Fibroblast of lung (primary cell): ENCODE measurements around the gene DNER. TPM values are rescaled to one million over a fixed set of nuclear protein-coding genes. Genes with fewer than 3 reads are reported as not detected.
"Not testable (repeated sequence)": the region's sequence is repeated elsewhere in the genome, so short reads cannot be mapped to it uniquely, and the experiment has no call there.

Source experiments
- DNase-seq, 2 donors: peaks; one replicate each; pipeline versions ENCODE4 v3.0.0 to v3.0.0-alpha.2; 2010; ENCODE audit warnings: low read depth in 2 of 2
- H2AFZ ChIP-seq: 2 replicates; pipeline ENCODE4 v1.5.1; 2012; ENCODE audit warnings: low read length, control low read depth, inconsistent platforms
- H3K27ac ChIP-seq: 2 replicates; pipeline ENCODE4 v1.5.1; 2011; ENCODE audit warnings: low read length, control low read depth; ENCODE audit not compliant: insufficient read depth
- H3K27me3 ChIP-seq: 2 replicates; pipeline ENCODE4 v1.5.1; 2011; ENCODE audit warnings: mild to moderate bottlenecking, low read length; ENCODE audit not compliant: control insufficient read depth, insufficient read depth
- H3K36me3 ChIP-seq: 2 replicates; pipeline ENCODE4 v1.5.1; 2011; ENCODE audit warnings: low read length; ENCODE audit not compliant: control insufficient read depth, insufficient read depth
- H3K4me1 ChIP-seq: 2 replicates; pipeline ENCODE4 v1.5.1; 2011; ENCODE audit warnings: low read length; ENCODE audit not compliant: control insufficient read depth, insufficient read depth; ENCODE audit errors: extremely low read depth
- H3K4me2 ChIP-seq: 2 replicates; pipeline ENCODE4 v1.5.1; 2011; ENCODE audit warnings: low read length, control low read depth; ENCODE audit not compliant: insufficient read depth; ENCODE audit errors: extremely low read depth
- H3K4me3 ChIP-seq, 4 experiments: fragments of 200-600 bp in 1 of 4; sonication (generic) in 1 of 4; replicated peaks in 1 of 4; 2 replicates each; pipeline ENCODE4 v1.5.1; 2011 to 2016; ENCODE audit warnings: low read length in 4 of 4, low read depth in 3 of 4, mild to moderate bottlenecking in 3 of 4, control low read depth in 2 of 4, inconsistent platforms in 1 of 4, mixed read lengths in 1 of 4; ENCODE audit not compliant: insufficient read depth in 1 of 4; ENCODE audit errors: control extremely low read depth in 1 of 4
- H3K79me2 ChIP-seq: 2 replicates; pipeline ENCODE4 v1.5.1; 2012; ENCODE audit warnings: mild to moderate bottlenecking, low read length, inconsistent platforms; ENCODE audit not compliant: control insufficient read depth, insufficient read depth
- H3K9ac ChIP-seq: 2 replicates; pipeline ENCODE4 v1.5.1; 2011; ENCODE audit warnings: mild to moderate bottlenecking, low read length, control low read depth; ENCODE audit not compliant: insufficient read depth
- H3K9me3 ChIP-seq: 2 replicates; pipeline ENCODE4 v1.5.1; 2012; ENCODE audit warnings: low read depth, low read length; ENCODE audit not compliant: control insufficient read depth, insufficient read depth
- H4K20me1 ChIP-seq: 2 replicates; pipeline ENCODE4 v1.5.1; 2011; ENCODE audit warnings: low read length; ENCODE audit not compliant: control insufficient read depth, insufficient read depth; ENCODE audit errors: extremely low read depth
- CTCF ChIP-seq, 2 donors: IDR thresholded peaks in 1 of 2; conservative IDR thresholded peaks in 1 of 2; 1 replicate in 1 of 2; 2 replicates in 1 of 2; pipeline ENCODE4 v1.5.1; 2011 to 2012; ENCODE audit warnings: low read length in 2 of 2, control low read depth in 1 of 2, inconsistent platforms in 1 of 2, low read depth in 1 of 2, mild to moderate bottlenecking in 1 of 2
- EZH2 ChIP-seq: IDR thresholded peaks from 2 replicates; pipeline ENCODE4 v1.5.1; 2012; ENCODE audit warnings: low read length, control low read depth, mild to moderate bottlenecking; ENCODE audit errors: missing control alignments
- polyA plus RNA-seq, 2 donors: library from polyadenylated mRNA; depleted of rRNA in 1 of 2; stranded (reverse) in 1 of 2; unstranded in 1 of 2; fragments of >200 nt; gene quantifications; 2 replicates each; pipeline ENCODE4 v1.2.1, GENCODE V29; 2011 to 2012; ENCODE audit warnings: missing spikeins in 1 of 2
- total RNA-seq: library from RNA; depleted of rRNA; stranded (reverse); fragments of >200 nt; gene quantifications from 2 replicates; pipeline ENCODE4 v1.2.1, GENCODE V29; 2014

DNER gene
- total and polyA plus RNA-seq, 2 donors (not counting 1 experiment from before 2014, with no cell fraction given): 0.33 to 0.43 TPM

- Histone ChIP-seq H3K9ac (no peak overlapping the region), H3K79me2 (no peaks in the 10 kb centered on the region), H3K4me3 (no peak overlapping the region), H3K36me3 (no peaks in the 10 kb centered on the region), H3K9me3 (no peaks in the 10 kb centered on the region), H4K20me1 (peaks cover 2% of the 10 kb centered on the region), H3K27ac (no peak overlapping the region), H3K27me3 (no peaks in the 10 kb centered on the region), H2AFZ (no peak overlapping the region), H3K4me1 (no peaks in the 10 kb centered on the region), H3K4me2 (no peak overlapping the region)
- peak in 1 of 2 donors; percentile 53 for DNase-seq
- TF ChIP-seq EZH2 (no peak), CTCF (conservative IDR thresholded peaks at IDR 0.05 in 1 of 2, IDR thresholded peaks at IDR 0.05 in 1 of 2; ENCODE audit: low read depth in 1 of 2, low read length in 2 of 2) (no peak)
Measured at GRCh38 chr2:229376866-229377265, 337.5 kb downstream of the DNER start.

GRCh38 chr2:229375251-229375650 lies 339.1 kb downstream of the DNER start:
- H3K4me2 ChIP-seq: no peak overlapping the region
- no peaks in the 10 kb centered on the region for H3K9me3 ChIP-seq
- H3K4me3 ChIP-seq: no peak overlapping the region
- no peak overlapping the region for H3K27ac ChIP-seq
- TF ChIP-seq CTCF (conservative IDR thresholded peaks at IDR 0.05 in 1 of 2, IDR thresholded peaks at IDR 0.05 in 1 of 2; ENCODE audit: low read depth in 1 of 2, low read length in 2 of 2): no peak
- TF ChIP-seq EZH2: no peak
- H2AFZ ChIP-seq: no peak overlapping the region
- H3K36me3 ChIP-seq: no peaks in the 10 kb centered on the region
- no peaks in the 10 kb centered on the region for H3K79me2 ChIP-seq
- H3K27me3 ChIP-seq: no peaks in the 10 kb centered on the region
- peak in 1 of 2 donors; percentile 89 for DNase-seq
- H3K4me1 ChIP-seq: no peaks in the 10 kb centered on the region
- H4K20me1 ChIP-seq: peaks cover 2% of the 10 kb centered on the region
- no peak overlapping the region for H3K9ac ChIP-seq

GRCh38 chr2:229373311-229373710 lies 341.0 kb downstream of the DNER start:
- H3K9ac ChIP-seq, H3K9me3 ChIP-seq, DNase-seq, H4K20me1 ChIP-seq, H3K27ac ChIP-seq, H3K4me2 ChIP-seq, H3K36me3 ChIP-seq, H3K4me3 ChIP-seq, H3K79me2 ChIP-seq, H3K27me3 ChIP-seq, H2AFZ ChIP-seq, H3K4me1 ChIP-seq: not testable (repeated sequence)
